Measurements from ENCODE around the gene UBXN6. TPM values are rescaled to one million over a fixed set of nuclear protein-coding genes. Genes with fewer than 3 reads are reported as not detected.
A peak's percentile ranks its signal among the peaks of the same experiment; 100 is the strongest.

UBXN6 gene
- total and polyA plus RNA-seq, 2 experiments from 2014 or later = 19.1 to 21.6 TPM

DNA sequence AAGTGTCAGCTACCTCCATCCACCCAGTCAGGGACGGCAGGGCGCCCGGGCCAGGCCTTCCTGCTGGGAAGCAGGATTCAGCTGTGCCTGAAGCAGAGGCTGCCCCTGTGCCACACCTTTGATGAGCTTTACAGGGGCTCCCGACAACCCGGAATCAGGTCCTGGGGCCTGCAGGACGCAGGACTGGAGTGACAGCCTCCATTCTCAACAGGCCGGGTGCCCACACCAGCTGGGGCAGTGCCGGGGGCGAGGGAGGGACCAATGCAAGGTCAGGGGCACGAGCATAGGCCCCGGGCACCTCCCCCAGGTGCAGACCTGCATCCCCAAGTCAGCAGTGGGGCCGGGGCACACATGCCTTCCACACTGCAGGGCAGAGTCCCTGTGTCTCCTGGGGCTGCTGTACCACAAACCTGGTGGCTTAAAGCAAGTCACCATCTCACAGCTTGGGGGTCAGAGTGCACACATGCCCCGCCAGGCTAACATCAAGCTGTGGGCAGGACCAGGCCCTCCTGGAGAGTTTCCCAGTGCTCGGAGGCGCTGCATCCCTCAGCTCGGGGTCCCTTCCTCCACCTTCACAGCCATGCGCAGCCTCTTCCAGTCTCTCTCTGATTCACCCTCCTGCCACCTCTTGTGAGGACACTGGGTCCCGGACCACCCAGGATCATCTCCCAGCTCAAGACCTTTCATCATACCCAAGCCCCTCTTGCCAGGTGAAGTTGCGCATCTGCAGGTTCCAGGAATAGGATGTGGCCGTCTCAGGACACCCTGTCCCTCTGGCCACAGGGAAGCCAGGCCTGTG is 13.4 kb downstream of the UBXN6 start:
- DNase-seq (ENCODE audit: low spot score) (no peak), ATAC-seq (no peak)
- H3K4me1 Mint-ChIP-seq = peaks cover 13% of the 10 kb centered on the region; the same call in 2 of the 3 replicates
- peak overlapping the region; percentile 17; the same call in 1 of the 3 replicates for H3K4me3 Mint-ChIP-seq
- H3K36me3 Mint-ChIP-seq (ENCODE audit: low read depth) = peaks cover 54% of the 10 kb centered on the region
- peaks cover 33% of the 10 kb centered on the region for H4K20me1 ChIP-seq (replicated peaks; ENCODE audit: insufficient read depth)
- H3K4me1 ChIP-seq (ENCODE audit: insufficient read depth) = no peaks in the 10 kb centered on the region
- no peaks in the 10 kb centered on the region for H3K27me3 ChIP-seq (ENCODE audit: insufficient read depth)
- no peaks in the 10 kb centered on the region for H3K9me2 ChIP-seq (ENCODE audit: insufficient read depth)
- H2AFZ ChIP-seq = no peak overlapping the region
- H3K9me3 Mint-ChIP-seq = no peaks in the 10 kb centered on the region; the same call in 2 of the 3 replicates
- H3K27ac ChIP-seq (ENCODE audit: low read depth) = no peak overlapping the region
- H3K36me3 ChIP-seq (ENCODE audit: insufficient read depth) = peaks cover 13% of the 10 kb centered on the region
- 0 out of 2 replicates have a peak, but pooled peaks cover 4% of the 10 kb centered on the region for H3K79me2 ChIP-seq (replicated peaks; ENCODE audit: insufficient read depth)
- H3K4me2 ChIP-seq = no peak overlapping the region
- H3F3A ChIP-seq (replicated peaks; ENCODE audit: low read depth) = peaks cover 28% of the 10 kb centered on the region; the same call in 1 of the 2 replicates
- H3K27me3 Mint-ChIP-seq (ENCODE audit: insufficient read depth, low read depth, poor library complexity) = peaks cover 42% of the 10 kb centered on the region
- H3K4me3 ChIP-seq = no peak overlapping the region
- H3K27ac Mint-ChIP-seq = peak overlapping the region; percentile 39; the same call in 1 of the 2 replicates
- TF ChIP-seq, protein P1, sequence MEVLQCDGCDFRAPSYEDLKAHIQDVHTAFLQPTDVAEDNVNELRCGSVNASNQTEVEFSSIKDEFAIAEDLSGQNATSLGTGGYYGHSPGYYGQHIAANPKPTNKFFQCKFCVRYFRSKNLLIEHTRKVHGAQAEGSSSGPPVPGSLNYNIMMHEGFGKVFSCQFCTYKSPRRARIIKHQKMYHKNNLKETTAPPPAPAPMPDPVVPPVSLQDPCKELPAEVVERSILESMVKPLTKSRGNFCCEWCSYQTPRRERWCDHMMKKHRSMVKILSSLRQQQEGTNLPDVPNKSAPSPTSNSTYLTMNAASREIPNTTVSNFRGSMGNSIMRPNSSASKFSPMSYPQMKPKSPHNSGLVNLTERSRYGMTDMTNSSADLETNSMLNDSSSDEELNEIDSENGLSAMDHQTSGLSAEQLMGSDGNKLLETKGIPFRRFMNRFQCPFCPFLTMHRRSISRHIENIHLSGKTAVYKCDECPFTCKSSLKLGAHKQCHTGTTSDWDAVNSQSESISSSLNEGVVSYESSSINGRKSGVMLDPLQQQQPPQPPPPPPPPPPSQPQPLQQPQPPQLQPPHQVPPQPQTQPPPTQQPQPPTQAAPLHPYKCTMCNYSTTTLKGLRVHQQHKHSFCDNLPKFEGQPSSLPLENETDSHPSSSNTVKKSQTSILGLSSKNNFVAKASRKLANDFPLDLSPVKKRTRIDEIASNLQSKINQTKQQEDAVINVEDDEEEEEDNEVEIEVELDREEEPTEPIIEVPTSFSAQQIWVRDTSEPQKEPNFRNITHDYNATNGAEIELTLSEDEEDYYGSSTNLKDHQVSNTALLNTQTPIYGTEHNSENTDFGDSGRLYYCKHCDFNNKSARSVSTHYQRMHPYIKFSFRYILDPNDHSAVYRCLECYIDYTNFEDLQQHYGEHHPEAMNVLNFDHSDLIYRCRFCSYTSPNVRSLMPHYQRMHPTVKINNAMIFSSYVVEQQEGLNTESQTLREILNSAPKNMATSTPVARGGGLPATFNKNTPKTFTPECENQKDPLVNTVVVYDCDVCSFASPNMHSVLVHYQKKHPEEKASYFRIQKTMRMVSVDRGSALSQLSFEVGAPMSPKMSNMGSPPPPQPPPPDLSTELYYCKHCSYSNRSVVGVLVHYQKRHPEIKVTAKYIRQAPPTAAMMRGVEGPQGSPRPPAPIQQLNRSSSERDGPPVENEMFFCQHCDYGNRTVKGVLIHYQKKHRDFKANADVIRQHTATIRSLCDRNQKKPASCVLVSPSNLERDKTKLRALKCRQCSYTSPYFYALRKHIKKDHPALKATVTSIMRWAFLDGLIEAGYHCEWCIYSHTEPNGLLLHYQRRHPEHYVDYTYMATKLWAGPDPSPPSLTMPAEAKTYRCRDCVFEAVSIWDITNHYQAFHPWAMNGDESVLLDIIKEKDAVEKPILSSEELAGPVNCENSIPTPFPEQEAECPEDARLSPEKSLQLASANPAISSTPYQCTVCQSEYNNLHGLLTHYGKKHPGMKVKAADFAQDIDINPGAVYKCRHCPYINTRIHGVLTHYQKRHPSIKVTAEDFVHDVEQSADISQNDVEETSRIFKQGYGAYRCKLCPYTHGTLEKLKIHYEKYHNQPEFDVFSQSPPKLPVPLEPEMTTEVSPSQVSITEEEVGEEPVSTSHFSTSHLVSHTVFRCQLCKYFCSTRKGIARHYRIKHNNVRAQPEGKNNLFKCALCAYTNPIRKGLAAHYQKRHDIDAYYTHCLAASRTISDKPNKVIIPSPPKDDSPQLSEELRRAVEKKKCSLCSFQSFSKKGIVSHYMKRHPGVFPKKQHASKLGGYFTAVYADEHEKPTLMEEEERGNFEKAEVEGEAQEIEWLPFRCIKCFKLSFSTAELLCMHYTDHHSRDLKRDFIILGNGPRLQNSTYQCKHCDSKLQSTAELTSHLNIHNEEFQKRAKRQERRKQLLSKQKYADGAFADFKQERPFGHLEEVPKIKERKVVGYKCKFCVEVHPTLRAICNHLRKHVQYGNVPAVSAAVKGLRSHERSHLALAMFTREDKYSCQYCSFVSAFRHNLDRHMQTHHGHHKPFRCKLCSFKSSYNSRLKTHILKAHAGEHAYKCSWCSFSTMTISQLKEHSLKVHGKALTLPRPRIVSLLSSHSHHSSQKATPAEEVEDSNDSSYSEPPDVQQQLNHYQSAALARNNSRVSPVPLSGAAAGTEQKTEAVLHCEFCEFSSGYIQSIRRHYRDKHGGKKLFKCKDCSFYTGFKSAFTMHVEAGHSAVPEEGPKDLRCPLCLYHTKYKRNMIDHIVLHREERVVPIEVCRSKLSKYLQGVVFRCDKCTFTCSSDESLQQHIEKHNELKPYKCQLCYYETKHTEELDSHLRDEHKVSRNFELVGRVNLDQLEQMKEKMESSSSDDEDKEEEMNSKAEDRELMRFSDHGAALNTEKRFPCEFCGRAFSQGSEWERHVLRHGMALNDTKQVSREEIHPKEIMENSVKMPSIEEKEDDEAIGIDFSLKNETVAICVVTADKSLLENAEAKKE (CRISPR knock-in tag; IDR thresholded peaks at IDR 0.05) = no peak
- no peak for TF ChIP-seq NANOG (IDR thresholded peaks at IDR 0.05; ENCODE audit: borderline replicate concordance)
- no peak for TF ChIP-seq JUNB (IDR thresholded peaks at IDR 0.05; ENCODE audit: unreplicated experiment)
- no peak for TF ChIP-seq EZH2 (IDR thresholded peaks at IDR 0.05; ENCODE audit: low read depth, unreplicated experiment)
- no peak for TF ChIP-seq ZNF114 (CRISPR knock-in tag; IDR thresholded peaks at IDR 0.05)
- TF ChIP-seq POLR2AphosphoS5 (IDR thresholded peaks at IDR 0.05; ENCODE audit: low read depth) = no peak; the same call in none of the 2 replicates
- no peak for TF ChIP-seq ZNF331 (CRISPR knock-in tag; IDR thresholded peaks at IDR 0.05; ENCODE audit: low read depth)
- TF ChIP-seq, protein P2, sequence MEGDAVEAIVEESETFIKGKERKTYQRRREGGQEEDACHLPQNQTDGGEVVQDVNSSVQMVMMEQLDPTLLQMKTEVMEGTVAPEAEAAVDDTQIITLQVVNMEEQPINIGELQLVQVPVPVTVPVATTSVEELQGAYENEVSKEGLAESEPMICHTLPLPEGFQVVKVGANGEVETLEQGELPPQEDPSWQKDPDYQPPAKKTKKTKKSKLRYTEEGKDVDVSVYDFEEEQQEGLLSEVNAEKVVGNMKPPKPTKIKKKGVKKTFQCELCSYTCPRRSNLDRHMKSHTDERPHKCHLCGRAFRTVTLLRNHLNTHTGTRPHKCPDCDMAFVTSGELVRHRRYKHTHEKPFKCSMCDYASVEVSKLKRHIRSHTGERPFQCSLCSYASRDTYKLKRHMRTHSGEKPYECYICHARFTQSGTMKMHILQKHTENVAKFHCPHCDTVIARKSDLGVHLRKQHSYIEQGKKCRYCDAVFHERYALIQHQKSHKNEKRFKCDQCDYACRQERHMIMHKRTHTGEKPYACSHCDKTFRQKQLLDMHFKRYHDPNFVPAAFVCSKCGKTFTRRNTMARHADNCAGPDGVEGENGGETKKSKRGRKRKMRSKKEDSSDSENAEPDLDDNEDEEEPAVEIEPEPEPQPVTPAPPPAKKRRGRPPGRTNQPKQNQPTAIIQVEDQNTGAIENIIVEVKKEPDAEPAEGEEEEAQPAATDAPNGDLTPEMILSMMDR (conservative IDR thresholded peaks at IDR 0.05; ENCODE audit: low read depth in 2 of 2) = no peak
- TF ChIP-seq STAT1 (IDR thresholded peaks at IDR 0.05; ENCODE audit: unreplicated experiment) = no peak
- TF ChIP-seq, protein P3, sequence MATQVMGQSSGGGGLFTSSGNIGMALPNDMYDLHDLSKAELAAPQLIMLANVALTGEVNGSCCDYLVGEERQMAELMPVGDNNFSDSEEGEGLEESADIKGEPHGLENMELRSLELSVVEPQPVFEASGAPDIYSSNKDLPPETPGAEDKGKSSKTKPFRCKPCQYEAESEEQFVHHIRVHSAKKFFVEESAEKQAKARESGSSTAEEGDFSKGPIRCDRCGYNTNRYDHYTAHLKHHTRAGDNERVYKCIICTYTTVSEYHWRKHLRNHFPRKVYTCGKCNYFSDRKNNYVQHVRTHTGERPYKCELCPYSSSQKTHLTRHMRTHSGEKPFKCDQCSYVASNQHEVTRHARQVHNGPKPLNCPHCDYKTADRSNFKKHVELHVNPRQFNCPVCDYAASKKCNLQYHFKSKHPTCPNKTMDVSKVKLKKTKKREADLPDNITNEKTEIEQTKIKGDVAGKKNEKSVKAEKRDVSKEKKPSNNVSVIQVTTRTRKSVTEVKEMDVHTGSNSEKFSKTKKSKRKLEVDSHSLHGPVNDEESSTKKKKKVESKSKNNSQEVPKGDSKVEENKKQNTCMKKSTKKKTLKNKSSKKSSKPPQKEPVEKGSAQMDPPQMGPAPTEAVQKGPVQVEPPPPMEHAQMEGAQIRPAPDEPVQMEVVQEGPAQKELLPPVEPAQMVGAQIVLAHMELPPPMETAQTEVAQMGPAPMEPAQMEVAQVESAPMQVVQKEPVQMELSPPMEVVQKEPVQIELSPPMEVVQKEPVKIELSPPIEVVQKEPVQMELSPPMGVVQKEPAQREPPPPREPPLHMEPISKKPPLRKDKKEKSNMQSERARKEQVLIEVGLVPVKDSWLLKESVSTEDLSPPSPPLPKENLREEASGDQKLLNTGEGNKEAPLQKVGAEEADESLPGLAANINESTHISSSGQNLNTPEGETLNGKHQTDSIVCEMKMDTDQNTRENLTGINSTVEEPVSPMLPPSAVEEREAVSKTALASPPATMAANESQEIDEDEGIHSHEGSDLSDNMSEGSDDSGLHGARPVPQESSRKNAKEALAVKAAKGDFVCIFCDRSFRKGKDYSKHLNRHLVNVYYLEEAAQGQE (IDR thresholded peaks at IDR 0.05; ENCODE audit: unreplicated experiment) = no peak
- TF ChIP-seq EZH2phosphoT487 (IDR thresholded peaks at IDR 0.05; ENCODE audit: unreplicated experiment) = no peak
- TF ChIP-seq, protein P4, sequence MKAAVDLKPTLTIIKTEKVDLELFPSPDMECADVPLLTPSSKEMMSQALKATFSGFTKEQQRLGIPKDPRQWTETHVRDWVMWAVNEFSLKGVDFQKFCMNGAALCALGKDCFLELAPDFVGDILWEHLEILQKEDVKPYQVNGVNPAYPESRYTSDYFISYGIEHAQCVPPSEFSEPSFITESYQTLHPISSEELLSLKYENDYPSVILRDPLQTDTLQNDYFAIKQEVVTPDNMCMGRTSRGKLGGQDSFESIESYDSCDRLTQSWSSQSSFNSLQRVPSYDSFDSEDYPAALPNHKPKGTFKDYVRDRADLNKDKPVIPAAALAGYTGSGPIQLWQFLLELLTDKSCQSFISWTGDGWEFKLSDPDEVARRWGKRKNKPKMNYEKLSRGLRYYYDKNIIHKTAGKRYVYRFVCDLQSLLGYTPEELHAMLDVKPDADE (IDR thresholded peaks at IDR 0.05) = no peak
- no peak for TF ChIP-seq CREB1 (CRISPR knock-in tag; IDR thresholded peaks at IDR 0.05; ENCODE audit: low read depth)
